Activated CD8-positive, alpha-beta memory T cell treated with anti-CD3 and anti-CD28 coated beads, Interleukin-2, amount 50 U/mL, for 24 hours (primary cell): ENCODE data around the gene GON4L.
"Not testable (repeated sequence)": the region's sequence is repeated elsewhere in the genome, so short reads cannot be mapped to it uniquely, and the experiment has no call there.

Experiments used
- DNase-seq: peaks from one replicate; pipeline ENCODE4 v3.0.0-alpha.2; 2020; ENCODE audit errors: extremely low read depth

The GON4L gene, protein sequence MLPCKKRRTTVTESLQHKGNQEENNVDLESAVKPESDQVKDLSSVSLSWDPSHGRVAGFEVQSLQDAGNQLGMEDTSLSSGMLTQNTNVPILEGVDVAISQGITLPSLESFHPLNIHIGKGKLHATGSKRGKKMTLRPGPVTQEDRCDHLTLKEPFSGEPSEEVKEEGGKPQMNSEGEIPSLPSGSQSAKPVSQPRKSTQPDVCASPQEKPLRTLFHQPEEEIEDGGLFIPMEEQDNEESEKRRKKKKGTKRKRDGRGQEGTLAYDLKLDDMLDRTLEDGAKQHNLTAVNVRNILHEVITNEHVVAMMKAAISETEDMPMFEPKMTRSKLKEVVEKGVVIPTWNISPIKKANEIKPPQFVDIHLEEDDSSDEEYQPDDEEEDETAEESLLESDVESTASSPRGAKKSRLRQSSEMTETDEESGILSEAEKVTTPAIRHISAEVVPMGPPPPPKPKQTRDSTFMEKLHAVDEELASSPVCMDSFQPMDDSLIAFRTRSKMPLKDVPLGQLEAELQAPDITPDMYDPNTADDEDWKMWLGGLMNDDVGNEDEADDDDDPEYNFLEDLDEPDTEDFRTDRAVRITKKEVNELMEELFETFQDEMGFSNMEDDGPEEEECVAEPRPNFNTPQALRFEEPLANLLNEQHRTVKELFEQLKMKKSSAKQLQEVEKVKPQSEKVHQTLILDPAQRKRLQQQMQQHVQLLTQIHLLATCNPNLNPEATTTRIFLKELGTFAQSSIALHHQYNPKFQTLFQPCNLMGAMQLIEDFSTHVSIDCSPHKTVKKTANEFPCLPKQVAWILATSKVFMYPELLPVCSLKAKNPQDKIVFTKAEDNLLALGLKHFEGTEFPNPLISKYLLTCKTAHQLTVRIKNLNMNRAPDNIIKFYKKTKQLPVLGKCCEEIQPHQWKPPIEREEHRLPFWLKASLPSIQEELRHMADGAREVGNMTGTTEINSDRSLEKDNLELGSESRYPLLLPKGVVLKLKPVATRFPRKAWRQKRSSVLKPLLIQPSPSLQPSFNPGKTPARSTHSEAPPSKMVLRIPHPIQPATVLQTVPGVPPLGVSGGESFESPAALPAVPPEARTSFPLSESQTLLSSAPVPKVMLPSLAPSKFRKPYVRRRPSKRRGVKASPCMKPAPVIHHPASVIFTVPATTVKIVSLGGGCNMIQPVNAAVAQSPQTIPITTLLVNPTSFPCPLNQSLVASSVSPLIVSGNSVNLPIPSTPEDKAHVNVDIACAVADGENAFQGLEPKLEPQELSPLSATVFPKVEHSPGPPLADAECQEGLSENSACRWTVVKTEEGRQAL (N-terminal part only)

DNA sequence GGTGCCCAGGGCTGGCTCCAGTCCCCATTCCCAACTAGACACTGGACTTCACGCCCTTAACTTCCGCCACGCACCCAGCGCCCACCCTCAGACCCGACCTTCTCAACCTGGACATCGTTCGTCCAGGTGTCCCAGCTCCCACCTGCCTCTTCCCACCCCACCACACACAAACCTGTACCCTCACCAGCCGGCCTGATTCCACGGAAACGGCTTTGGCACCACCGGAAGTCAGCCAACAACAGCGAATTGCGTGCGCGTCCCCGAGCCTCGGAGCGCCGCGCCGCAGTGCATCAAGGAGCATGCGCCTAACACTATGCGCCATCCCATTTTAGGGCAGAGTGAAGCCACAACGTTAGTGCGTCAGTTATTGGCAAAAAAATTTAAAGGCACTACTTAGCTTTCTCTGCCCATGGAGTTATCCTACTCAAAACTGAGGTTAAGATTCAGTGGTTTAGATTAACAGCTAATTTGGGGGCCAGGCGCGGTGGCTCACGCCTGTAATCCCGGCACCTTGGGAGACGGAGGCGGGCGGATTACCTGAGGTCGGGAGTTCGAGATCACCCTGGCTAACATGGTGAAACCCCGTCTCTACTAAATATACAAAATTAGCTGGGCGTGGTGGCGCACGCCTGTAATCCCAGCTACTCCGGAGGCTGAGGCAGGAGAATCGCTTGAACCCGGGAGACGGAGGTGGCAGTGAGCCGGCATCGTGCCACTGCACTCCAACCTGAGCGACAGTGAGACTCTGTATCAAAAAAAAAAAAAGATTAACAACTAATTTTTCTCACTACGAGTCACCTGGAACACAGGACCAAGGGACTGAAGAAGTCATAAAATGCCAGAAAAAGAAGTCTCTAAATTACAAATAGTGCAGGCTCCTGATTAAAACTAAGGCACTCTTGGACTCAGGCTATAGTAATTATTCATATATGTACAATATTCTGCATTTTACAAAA, at the start of gene GON4L:
TSS of gene GON4L (minus strand) at position 240 of the 956 bp plus-strand sequence. CDS start 3,434 bp downstream, outside the sequence.
- DNase-seq = peak; percentile 73

- no peak for DNase-seq
Observed at GRCh38 chr1:155904261-155904660, 47.2 kb upstream of the GON4L start.

- DNase-seq = no peak
Observed at GRCh38 chr1:155900161-155900560, 43.1 kb upstream of the GON4L start.

GRCh38 chr1:155899683-155900082, 42.7 kb upstream of the GON4L start:
- DNase-seq = no peak

DNA sequence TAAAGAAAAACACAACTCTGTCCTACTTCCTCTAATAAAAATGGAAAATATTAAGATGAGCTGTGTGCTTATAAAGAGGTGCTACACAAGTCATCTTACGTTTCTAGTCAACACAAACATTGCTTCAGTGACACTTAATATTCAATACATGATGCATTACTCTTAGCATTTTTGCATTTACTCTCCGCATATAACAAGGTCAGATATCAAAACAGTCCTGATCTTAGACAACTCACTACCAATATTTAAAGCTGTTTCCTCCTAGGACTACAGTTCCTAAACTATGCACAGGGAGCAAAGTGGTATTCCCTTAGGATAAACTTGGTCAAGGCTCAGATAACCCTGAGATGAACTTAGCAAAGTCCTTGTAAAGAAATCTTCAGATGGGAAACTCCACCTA, 41.9 kb upstream of the GON4L start:
- no peak for DNase-seq

- no peak for DNase-seq
Observed at GRCh38 chr1:155897746-155898145, 40.7 kb upstream of the GON4L start.

DNA sequence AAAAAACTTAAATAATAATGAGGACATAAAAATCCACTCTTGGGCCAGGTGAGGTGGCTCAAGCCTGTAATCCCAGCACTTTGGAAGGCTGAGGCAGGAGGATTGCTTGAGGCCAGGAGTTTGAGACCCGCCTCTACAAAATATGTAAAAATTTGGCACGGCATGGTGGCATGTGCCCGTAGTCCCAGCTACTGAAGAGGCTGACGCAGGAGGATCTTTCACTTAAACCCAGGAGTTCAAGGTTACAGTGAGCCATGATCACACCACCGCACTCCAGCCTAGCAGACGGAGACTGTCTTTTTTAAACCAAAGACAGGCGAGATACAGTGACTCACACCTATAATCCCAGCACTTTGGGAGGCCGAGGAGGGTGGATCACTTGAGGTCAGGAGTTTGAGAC, 39.5 kb upstream of the GON4L start:
- DNase-seq = not testable (repeated sequence)

DNA sequence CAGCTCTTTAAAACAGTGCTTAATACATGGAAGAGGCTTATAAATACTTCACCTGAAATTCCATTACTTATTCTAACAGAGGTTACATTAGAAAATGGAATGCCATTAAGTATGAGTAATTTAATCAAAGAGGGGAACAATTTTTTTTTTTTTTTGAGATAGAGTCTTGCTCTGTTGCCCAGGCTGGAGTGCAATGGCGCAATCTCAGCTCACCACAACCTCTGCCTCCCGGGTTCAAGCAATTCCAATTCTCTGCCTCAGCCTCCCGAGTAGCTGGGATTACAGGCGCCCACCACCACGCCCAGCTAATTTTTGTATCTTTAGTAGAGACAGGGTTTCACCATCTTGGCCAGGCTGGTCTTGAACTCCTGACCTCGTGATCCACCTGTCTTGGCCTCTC, 38.6 kb upstream of the GON4L start:
- not testable (repeated sequence) for DNase-seq

GRCh38 chr1:155893389-155894142, 36.6 kb upstream of the GON4L start:
- DNase-seq = no peak

DNA sequence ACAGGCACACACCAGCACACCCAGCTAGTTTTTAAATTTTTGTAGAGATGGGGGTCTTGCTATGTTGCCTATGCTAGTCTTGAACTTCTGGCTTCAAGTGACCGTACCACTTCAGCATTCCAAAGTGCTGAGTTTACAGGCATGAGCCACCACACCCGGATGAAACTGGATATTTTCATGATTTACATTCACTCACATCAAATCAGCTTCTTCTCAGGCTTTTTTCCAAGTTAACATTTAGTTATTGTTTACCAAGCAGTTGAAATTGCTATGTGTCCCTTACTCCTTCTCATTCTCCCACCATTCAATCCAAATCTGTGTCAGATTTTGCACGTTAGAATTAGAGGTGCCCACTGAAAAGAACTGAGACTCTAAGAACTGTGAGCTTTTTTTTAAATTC, 35.8 kb upstream of the GON4L start:
- DNase-seq = no peak

- DNase-seq = no peak
Observed at GRCh38 chr1:155890251-155890650, 33.2 kb upstream of the GON4L start.

- DNase-seq = no peak
Observed at GRCh38 chr1:155889566-155889965, 32.6 kb upstream of the GON4L start.

DNA sequence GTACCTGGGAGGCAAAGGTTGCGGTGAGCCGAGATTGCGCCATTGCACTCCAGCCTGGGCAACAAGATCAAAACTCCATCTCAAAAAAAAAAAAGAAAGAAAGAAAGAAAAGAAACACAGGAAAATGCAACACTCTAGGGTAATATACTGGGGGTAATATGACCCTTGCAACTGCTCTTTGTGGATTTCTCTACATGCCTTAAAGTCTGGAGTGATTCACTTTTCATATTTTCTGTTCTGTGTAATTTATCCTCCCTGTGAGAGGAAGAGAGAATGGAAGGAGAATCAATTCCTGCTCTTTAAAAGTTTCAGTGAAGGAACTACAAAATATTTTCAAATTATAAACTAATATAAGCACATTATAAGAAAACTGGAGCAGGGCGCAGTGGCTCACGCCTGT, 31.5 kb upstream of the GON4L start:
- DNase-seq = no peak

DNA sequence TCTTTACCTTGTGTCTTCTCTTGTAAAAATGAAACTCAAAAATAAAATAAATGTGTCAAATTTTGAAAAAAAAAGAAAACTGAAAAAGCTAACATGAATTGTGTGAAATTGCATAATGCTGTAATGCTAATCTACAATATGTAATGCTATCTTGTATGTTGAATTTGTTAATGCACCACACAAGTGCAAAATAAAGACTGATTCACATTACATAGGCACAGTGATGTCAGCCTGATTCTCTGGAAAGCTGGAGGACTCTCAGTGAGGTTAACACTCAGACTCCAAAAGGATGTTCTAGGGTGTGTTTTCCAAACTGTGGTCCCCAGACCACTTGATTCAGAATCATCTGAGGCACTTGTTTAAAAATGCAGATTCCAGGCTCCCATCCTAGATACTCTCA, 28.0 kb upstream of the GON4L start:
- no peak for DNase-seq

- no peak for DNase-seq
Observed at GRCh38 chr1:155884031-155884960, 27.3 kb upstream of the GON4L start.

GRCh38 chr1:155882766-155883165, 25.8 kb upstream of the GON4L start:
- no peak for DNase-seq

GRCh38 chr1:155882235-155882634, 25.2 kb upstream of the GON4L start:
- no peak for DNase-seq

DNA sequence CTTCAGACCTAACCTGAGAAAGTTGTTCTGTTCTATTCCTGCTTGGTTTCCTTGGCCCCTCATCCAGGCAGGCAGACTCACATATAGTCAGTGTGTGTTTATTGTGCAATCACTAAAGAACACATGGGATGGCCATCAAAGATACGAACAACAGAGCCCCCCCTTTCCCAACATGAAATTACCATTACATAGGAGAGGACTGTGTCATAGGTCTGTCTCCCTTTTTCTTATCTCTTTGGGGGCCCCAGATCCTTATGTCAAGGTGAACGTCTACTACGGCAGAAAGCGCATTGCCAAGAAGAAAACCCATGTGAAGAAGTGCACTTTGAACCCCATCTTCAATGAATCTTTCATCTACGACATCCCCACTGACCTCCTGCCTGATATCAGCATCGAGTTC, 23.9 kb upstream of the GON4L start:
- DNase-seq = no peak

GRCh38 chr1:155880251-155880650, 23.2 kb upstream of the GON4L start:
- DNase-seq = no peak
